GM18502 (cell line): ENCODE data around the gene WDFY2.

ENCODE experiments used
- ATAC-seq: cut with Tn5 transposase; IDR thresholded peaks from one replicate; pipeline ENCODE4 v1.9.1; 2021; ENCODE audit warnings: mild to moderate bottlenecking; ENCODE audit not compliant: unreplicated experiment, poor library complexity

WDFY2 gene

GRCh38 chr13:51806566-51806965 lies 222.3 kb downstream of the WDFY2 start:
- no peak for ATAC-seq

- no peak for ATAC-seq
Observed at GRCh38 chr13:51807041-51807440, 222.8 kb downstream of the WDFY2 start.

- no peak for ATAC-seq
Observed at GRCh38 chr13:51808811-51809210, 224.5 kb downstream of the WDFY2 start.

GRCh38 chr13:51811046-51811445 lies 226.8 kb downstream of the WDFY2 start:
- no peak for ATAC-seq

- ATAC-seq = no peak
Observed at GRCh38 chr13:51811920-51812451, 227.7 kb downstream of the WDFY2 start.

GRCh38 chr13:51814071-51814470 lies 229.8 kb downstream of the WDFY2 start:
- ATAC-seq = no peak

- ATAC-seq = peak; percentile 77
Observed at GRCh38 chr13:51814825-51815650, 230.8 kb downstream of the WDFY2 start.

- ATAC-seq = no peak
Observed at GRCh38 chr13:51815848-51816247, 231.6 kb downstream of the WDFY2 start.

GRCh38 chr13:51816604-51817249 lies 232.5 kb downstream of the WDFY2 start:
- no peak for ATAC-seq
